Measurements from ENCODE around the gene MUC12. TPM values are rescaled to one million over a fixed set of nuclear protein-coding genes. Genes with fewer than 3 reads are reported as not detected.
"Not testable (repeated sequence)": the region's sequence is repeated elsewhere in the genome, so short reads cannot be mapped to it uniquely, and the experiment has no call there.

The MUC12 gene
- total RNA-seq, 1 experiment from 2014 or later, result not detected

DNA sequence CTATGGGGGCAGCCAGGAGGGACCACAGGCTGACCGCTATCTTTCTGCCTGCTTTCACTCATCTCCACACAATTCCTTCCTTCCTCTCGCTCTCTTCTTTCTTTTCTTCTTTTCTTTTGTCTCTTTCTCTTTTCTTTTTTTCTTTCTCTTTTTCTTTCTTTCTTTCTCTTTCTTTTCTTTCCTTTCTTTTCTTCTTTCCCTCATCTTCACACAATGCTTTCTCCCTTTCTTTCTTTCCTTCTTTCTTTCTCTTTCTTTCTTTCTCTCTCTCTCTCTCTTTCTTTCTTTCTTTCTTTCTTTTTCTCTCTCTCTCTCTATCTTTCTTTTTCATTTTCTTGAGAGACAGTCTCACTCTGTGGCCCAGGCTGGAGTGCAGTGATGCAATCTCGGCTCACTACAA is 6.8 kb upstream of the MUC12 start:
- DNase-seq (ENCODE audit: low spot score), result no peak

- no peak for DNase-seq (ENCODE audit: low spot score)
Observed at GRCh38 chr7:100963386-100963785, 6.0 kb upstream of the MUC12 start.

GRCh38 chr7:100963874-100964273 is 5.5 kb upstream of the MUC12 start:
- DNase-seq (ENCODE audit: low spot score), result no peak

DNA sequence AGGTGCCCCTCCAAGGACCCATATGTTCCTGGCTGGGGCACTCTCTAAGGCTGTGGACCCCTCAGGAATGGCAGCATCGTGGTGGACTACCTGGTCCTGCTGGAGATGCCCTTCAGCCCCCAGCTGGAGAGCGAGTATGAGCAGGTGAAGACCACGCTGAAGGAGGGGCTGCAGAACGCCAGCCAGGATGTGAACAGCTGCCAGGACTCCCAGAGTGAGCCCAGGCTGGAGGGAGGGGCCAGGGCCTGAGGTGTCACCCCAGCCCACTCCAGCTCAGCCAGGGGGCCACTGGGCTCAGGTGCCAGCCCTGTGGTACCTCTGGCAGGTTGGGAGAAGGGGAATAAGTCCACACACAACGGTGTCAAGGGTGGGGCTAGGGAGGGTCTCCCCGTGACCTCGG is 4.7 kb upstream of the MUC12 start:
- DNase-seq (ENCODE audit: low spot score), result no peak

- DNase-seq (ENCODE audit: low spot score), result no peak
Observed at GRCh38 chr7:100965045-100965722, 4.2 kb upstream of the MUC12 start.

- DNase-seq (ENCODE audit: low spot score), result no peak
Observed at GRCh38 chr7:100965723-100966541, 3.4 kb upstream of the MUC12 start.

DNA sequence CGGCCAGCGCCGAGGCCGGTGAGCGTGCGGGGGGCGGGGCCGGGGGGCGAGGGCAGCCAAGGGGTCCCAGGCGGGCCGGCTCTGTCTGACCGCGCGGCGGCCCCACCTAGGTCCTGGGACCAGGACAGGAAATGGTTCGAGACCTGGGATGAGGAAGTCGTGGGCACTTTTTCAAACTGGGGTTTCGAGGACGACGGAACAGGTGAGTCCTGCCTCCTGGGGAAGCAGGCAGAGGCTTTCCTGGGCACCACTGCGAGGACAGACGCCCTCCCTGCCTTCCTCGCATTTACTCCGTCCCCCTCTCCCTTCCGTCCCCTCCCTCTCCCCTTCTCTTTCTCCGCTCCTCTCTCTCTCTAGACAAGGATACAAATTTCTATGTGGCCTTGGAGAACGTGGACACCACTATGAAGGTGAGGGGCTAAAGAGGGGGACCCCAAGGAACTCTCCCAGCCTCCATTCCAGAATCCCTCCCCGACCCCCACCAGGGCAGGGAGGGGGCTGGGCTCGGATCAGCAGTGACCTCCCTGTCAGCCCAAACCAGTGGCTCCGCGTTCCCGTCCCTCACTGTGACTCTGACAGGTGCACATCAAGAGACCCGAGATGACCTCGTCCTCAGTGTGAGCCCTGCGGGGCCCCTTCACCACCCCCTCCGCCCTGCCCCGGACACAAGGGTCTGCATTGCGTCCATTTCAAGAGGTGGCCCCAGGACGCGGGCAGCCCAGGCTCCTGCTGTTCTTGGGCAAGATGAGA is 2.6 kb upstream of the MUC12 start:
- DNase-seq (ENCODE audit: low spot score), result no peak

DNA sequence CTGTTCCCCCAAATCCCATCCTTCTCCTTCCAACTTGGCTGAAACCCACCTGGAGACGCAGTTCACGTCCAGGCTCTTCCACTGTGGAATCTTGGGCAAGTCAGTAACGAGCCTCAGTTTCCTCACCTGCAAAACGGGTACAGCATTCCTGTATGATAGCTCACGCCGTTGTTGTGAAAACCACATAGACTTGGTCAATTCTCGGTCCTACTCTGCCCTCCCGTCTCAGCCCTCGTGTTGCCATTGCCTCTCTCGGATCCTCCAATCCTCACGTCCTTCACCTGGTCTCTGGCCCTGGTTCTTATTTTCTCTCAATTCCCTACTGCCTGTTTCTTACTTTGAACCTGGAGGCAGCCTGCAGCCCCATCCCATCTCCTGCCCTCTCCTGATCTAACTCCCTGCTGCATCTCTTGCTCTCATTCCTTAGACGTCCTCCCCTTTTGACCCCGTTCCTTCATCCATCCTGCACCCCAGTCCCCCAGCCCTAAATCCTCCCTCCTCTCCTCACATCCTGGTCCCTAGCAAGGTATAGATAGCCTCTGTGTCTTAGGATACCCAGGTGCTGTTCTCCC is 2.0 kb upstream of the MUC12 start:
- no peak for DNase-seq (ENCODE audit: low spot score)

DNA sequence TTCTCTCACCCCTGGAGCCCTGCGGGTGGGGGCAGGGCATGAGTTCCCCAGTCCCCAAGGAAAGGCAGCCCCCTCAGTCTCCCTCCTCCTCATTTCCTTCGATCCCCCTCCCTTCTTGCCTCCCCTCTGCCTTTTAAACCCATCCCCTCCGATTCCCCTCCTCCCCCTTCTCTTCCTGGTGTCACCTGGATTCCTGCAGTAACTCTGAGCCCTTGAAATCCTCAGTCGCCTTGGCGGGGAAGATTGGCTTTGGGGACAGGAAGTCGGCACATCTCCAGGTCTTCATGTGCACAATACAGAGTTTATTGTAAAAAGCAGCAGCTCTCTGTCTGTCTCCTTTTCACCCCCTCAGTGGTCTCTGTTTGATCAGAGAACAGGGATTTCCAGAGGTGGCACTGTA is 1.3 kb upstream of the MUC12 start:
- no peak for DNase-seq (ENCODE audit: low spot score)

DNA sequence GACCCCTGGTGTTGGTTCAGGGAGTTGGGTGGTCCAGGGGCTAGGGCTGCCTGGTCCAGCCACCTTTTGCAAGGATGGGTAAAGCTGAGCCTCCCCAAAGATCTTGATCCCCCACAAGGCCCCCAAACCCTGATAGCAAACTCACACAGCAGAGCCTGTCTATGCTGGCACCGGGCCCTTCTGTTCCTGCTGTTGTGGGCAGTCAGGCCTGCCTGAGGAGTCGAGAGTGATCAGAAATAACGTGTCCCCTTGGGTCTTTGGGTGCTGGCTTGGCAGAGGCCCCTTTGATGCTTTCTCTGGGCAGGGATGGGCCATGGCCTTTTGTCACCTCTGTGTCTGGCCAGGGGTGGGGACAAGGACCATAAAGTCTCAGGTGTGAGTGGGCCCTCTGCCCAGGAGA is 715 bp upstream of the MUC12 start:
- no peak for DNase-seq (ENCODE audit: low spot score)

DNA sequence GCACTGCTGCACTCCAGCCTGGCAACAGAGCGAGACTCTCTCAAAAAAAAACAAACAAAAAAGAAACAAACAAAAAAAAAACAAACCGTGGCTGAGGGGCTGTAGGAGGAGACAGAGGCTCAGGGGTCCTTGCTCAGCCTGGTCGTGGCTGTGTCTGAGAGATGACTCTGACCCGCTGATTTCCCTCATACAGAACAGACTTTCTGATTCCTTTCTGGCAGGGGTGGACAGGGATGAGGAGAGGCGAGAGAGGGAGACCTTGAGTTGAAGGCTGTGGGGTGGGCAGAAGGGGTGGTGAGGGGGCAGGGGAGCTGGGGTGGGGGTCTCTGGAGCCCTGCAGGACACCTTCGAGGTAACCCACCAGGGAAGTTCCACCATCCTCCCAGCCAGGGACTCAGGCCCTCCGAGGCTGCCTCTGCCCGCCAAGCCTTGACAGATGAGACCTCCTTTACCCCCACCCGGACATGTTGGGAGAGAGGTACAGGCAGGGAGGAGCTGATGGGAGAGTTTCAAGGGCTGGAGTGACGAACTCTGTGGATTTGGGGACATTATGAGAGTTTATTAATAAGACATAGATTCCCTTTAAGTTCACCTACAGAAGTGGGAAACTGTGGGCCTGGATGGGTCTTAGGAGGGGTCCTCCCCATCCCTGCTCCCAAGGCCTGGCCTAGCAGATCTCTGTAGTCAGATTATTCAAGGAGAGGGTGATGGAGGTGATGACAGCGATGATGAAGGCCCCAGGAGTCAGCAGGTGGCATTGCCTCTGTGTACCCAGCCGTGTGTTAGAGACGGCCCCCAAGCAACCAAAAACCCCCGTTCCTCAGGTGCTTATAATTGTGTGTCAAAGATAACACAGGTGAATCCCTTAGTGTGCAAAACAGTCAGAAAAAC is 2.0 kb downstream of the MUC12 start:
- DNase-seq (ENCODE audit: low spot score), result no peak

- DNase-seq (ENCODE audit: low spot score), result no peak
Observed at GRCh38 chr7:100972002-100972347, 2.6 kb downstream of the MUC12 start.

DNA sequence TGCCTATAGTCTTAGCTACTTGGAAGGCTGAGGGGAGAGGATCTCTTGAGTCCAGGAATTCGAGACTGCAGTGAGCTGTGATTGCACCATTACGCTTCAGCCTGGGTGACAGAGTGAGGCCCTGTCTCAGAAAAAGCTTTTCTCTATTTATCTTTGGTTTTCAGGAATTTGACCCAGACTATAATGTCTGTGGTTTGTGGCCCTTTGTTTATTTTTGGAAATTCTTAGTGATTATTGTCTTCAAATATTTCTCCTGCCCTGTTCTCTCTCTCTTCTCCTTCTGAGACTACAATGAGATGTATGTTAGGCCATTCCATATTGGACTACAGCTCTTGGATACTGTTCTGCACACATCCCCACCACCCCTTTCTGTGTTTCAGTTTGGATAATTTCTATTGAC is 4.7 kb downstream of the MUC12 start:
- peak; percentile 66 for DNase-seq (ENCODE audit: low spot score)

DNA sequence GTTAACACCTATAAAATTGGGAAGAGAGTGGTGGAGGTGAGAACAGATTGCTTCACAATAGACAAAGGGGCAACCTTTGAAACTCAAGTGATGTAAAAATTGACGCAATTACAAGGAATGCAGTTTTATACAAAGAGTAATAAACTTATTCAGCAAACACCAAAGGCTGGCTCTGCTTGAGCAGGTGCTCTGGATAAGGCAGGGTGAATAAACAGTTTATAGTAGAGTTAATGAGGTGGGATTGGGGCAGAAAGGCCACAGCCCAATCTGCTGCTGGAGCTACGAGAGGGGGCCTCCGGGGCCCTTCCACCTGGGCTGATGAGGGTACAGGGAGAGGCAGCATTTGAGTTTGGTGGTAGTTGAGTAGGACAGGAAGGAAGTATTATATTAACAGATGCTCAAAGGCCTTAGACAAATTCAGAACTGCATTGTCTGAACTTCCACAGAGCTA is 6.0 kb downstream of the MUC12 start:
- DNase-seq (ENCODE audit: low spot score), result no peak

DNA sequence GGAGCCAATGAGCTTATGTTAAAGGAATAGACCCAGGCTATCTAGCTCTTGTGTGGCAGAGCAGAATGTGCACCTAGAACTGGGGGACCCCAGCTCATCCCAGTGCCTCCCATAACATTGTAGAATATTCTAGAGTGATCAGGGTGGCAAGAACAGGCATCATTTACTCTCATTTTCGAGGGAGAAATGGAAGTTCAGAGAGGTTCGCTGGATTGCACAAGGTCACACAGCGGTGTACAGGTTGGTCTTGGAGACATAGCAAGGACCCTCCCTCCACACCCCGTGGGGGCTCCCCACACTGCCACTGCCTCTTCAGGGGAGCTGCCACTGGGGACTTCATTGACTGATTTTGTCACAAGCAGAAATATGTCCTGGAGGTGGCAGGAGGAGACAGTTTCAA is 8.9 kb downstream of the MUC12 start:
- DNase-seq (ENCODE audit: low spot score), result no peak

GRCh38 chr7:100983451-100984187 is 14.3 kb downstream of the MUC12 start:
- DNase-seq (ENCODE audit: low spot score), result peak; percentile 90

DNA sequence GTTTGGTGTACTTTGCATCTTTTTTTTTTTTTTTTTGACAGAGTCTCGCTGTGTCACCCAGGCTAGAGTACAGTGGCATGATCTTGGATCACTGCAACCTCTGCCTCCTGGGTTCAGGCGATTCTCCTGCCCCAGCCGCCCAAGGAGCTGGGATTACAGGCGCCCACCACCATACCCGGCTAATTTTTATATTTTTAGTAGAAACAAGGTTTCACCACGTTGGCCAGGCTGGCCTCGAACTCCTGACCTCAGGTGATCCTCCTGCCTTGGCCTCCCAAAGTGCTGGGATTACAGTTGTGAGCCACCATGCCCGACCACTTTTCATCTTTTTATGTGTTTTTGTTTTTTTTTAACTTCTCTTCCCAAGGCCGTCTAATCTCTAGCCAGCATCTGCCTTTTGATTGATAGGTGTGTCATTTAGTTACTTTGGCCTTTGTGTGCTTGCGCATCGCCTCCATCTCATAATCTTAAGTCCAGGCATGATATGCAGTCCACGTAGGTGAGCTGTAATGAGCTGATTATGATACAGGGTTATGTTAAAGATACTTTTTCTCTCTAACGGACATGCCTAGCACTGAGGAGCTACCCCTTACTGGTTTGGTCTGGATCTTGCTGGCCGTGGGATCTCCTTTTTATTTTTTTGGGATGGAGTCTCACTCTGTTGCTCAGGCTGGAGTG is 15.0 kb downstream of the MUC12 start:
- not testable (repeated sequence) for DNase-seq (ENCODE audit: low spot score)

- peak; percentile 78 for DNase-seq (ENCODE audit: low spot score)
Observed at GRCh38 chr7:100985033-100985797, 15.8 kb downstream of the MUC12 start.

- no peak for DNase-seq (ENCODE audit: low spot score)
Observed at GRCh38 chr7:100991631-100992030, 22.3 kb downstream of the MUC12 start.

Data from A172 (cell line).